Measurements from ENCODE around the gene CD248. TPM values are rescaled to one million over a fixed set of nuclear protein-coding genes. Genes with fewer than 3 reads are reported as not detected.

Gene CD248
- total and polyA plus RNA-seq, 2 experiments from 2014 or later = 2.4 to 3.8 TPM

- no peak overlapping the region for H3K4me3 ChIP-seq
- Mint-ChIP-seq H3K4me3 (no peak overlapping the region; the same call in 2 of the 3 replicates), H3K36me3 (ENCODE audit: low read depth) (no peaks in the 10 kb centered on the region; the same call in 2 of the 3 replicates)
These were observed 22.8 kb downstream of the CD248 start for GRCh38 chr11:66293777-66294625.

More at GRCh38 chr11:66293777-66294625, 22.8 kb downstream of the CD248 start:
- Mint-ChIP-seq H3K4me1 (peaks cover 31% of the 10 kb centered on the region), H3K27ac (no peak overlapping the region), H3K27me3 (ENCODE audit: insufficient read depth, low read depth, poor library complexity) (peaks cover 29% of the 10 kb centered on the region), H3K9me3 (peaks cover 2% of the 10 kb centered on the region; the same call in 1 of the 3 replicates)
- DNase-seq (ENCODE audit: low spot score) = no peak
- Histone ChIP-seq H3K4me2 (no peak overlapping the region), H3F3A (replicated peaks; ENCODE audit: low read depth) (peaks cover 18% of the 10 kb centered on the region; the same call in 1 of the 2 replicates), H3K27ac (ENCODE audit: low read depth) (no peak overlapping the region), H3K4me1 (ENCODE audit: insufficient read depth) (peaks cover 16% of the 10 kb centered on the region), H3K36me3 (ENCODE audit: insufficient read depth) (no peaks in the 10 kb centered on the region), H3K79me2 (replicated peaks; ENCODE audit: insufficient read depth) (no peaks in the 10 kb centered on the region), H2AFZ (no peak overlapping the region), H4K20me1 (replicated peaks; ENCODE audit: insufficient read depth) (no peaks in the 10 kb centered on the region), H3K27me3 (ENCODE audit: insufficient read depth) (peaks cover 30% of the 10 kb centered on the region), H3K9me2 (ENCODE audit: insufficient read depth) (no peaks in the 10 kb centered on the region)
- ATAC-seq = no peak
- TF ChIP-seq EZH2 (IDR thresholded peaks at IDR 0.05; ENCODE audit: low read depth, unreplicated experiment) (no peak), ETS1 (IDR thresholded peaks at IDR 0.05) (no peak), CREB1 (CRISPR knock-in tag; IDR thresholded peaks at IDR 0.05; ENCODE audit: low read depth) (no peak), STAT1 (IDR thresholded peaks at IDR 0.05; ENCODE audit: unreplicated experiment) (no peak), JUNB (IDR thresholded peaks at IDR 0.05; ENCODE audit: unreplicated experiment) (no peak), ZNF331 (CRISPR knock-in tag; IDR thresholded peaks at IDR 0.05; ENCODE audit: low read depth) (no peak), NANOG (IDR thresholded peaks at IDR 0.05; ENCODE audit: borderline replicate concordance) (no peak), ZNF114 (CRISPR knock-in tag; IDR thresholded peaks at IDR 0.05) (no peak), POLR2AphosphoS5 (IDR thresholded peaks at IDR 0.05; ENCODE audit: low read depth) (no peak), EZH2phosphoT487 (IDR thresholded peaks at IDR 0.05; ENCODE audit: unreplicated experiment) (no peak)
- TF ChIP-seq, protein P1, sequence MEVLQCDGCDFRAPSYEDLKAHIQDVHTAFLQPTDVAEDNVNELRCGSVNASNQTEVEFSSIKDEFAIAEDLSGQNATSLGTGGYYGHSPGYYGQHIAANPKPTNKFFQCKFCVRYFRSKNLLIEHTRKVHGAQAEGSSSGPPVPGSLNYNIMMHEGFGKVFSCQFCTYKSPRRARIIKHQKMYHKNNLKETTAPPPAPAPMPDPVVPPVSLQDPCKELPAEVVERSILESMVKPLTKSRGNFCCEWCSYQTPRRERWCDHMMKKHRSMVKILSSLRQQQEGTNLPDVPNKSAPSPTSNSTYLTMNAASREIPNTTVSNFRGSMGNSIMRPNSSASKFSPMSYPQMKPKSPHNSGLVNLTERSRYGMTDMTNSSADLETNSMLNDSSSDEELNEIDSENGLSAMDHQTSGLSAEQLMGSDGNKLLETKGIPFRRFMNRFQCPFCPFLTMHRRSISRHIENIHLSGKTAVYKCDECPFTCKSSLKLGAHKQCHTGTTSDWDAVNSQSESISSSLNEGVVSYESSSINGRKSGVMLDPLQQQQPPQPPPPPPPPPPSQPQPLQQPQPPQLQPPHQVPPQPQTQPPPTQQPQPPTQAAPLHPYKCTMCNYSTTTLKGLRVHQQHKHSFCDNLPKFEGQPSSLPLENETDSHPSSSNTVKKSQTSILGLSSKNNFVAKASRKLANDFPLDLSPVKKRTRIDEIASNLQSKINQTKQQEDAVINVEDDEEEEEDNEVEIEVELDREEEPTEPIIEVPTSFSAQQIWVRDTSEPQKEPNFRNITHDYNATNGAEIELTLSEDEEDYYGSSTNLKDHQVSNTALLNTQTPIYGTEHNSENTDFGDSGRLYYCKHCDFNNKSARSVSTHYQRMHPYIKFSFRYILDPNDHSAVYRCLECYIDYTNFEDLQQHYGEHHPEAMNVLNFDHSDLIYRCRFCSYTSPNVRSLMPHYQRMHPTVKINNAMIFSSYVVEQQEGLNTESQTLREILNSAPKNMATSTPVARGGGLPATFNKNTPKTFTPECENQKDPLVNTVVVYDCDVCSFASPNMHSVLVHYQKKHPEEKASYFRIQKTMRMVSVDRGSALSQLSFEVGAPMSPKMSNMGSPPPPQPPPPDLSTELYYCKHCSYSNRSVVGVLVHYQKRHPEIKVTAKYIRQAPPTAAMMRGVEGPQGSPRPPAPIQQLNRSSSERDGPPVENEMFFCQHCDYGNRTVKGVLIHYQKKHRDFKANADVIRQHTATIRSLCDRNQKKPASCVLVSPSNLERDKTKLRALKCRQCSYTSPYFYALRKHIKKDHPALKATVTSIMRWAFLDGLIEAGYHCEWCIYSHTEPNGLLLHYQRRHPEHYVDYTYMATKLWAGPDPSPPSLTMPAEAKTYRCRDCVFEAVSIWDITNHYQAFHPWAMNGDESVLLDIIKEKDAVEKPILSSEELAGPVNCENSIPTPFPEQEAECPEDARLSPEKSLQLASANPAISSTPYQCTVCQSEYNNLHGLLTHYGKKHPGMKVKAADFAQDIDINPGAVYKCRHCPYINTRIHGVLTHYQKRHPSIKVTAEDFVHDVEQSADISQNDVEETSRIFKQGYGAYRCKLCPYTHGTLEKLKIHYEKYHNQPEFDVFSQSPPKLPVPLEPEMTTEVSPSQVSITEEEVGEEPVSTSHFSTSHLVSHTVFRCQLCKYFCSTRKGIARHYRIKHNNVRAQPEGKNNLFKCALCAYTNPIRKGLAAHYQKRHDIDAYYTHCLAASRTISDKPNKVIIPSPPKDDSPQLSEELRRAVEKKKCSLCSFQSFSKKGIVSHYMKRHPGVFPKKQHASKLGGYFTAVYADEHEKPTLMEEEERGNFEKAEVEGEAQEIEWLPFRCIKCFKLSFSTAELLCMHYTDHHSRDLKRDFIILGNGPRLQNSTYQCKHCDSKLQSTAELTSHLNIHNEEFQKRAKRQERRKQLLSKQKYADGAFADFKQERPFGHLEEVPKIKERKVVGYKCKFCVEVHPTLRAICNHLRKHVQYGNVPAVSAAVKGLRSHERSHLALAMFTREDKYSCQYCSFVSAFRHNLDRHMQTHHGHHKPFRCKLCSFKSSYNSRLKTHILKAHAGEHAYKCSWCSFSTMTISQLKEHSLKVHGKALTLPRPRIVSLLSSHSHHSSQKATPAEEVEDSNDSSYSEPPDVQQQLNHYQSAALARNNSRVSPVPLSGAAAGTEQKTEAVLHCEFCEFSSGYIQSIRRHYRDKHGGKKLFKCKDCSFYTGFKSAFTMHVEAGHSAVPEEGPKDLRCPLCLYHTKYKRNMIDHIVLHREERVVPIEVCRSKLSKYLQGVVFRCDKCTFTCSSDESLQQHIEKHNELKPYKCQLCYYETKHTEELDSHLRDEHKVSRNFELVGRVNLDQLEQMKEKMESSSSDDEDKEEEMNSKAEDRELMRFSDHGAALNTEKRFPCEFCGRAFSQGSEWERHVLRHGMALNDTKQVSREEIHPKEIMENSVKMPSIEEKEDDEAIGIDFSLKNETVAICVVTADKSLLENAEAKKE (CRISPR knock-in tag; IDR thresholded peaks at IDR 0.05) = no peak
- TF ChIP-seq, protein P2, sequence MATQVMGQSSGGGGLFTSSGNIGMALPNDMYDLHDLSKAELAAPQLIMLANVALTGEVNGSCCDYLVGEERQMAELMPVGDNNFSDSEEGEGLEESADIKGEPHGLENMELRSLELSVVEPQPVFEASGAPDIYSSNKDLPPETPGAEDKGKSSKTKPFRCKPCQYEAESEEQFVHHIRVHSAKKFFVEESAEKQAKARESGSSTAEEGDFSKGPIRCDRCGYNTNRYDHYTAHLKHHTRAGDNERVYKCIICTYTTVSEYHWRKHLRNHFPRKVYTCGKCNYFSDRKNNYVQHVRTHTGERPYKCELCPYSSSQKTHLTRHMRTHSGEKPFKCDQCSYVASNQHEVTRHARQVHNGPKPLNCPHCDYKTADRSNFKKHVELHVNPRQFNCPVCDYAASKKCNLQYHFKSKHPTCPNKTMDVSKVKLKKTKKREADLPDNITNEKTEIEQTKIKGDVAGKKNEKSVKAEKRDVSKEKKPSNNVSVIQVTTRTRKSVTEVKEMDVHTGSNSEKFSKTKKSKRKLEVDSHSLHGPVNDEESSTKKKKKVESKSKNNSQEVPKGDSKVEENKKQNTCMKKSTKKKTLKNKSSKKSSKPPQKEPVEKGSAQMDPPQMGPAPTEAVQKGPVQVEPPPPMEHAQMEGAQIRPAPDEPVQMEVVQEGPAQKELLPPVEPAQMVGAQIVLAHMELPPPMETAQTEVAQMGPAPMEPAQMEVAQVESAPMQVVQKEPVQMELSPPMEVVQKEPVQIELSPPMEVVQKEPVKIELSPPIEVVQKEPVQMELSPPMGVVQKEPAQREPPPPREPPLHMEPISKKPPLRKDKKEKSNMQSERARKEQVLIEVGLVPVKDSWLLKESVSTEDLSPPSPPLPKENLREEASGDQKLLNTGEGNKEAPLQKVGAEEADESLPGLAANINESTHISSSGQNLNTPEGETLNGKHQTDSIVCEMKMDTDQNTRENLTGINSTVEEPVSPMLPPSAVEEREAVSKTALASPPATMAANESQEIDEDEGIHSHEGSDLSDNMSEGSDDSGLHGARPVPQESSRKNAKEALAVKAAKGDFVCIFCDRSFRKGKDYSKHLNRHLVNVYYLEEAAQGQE (IDR thresholded peaks at IDR 0.05; ENCODE audit: unreplicated experiment) = no peak
- TF ChIP-seq, protein P3, sequence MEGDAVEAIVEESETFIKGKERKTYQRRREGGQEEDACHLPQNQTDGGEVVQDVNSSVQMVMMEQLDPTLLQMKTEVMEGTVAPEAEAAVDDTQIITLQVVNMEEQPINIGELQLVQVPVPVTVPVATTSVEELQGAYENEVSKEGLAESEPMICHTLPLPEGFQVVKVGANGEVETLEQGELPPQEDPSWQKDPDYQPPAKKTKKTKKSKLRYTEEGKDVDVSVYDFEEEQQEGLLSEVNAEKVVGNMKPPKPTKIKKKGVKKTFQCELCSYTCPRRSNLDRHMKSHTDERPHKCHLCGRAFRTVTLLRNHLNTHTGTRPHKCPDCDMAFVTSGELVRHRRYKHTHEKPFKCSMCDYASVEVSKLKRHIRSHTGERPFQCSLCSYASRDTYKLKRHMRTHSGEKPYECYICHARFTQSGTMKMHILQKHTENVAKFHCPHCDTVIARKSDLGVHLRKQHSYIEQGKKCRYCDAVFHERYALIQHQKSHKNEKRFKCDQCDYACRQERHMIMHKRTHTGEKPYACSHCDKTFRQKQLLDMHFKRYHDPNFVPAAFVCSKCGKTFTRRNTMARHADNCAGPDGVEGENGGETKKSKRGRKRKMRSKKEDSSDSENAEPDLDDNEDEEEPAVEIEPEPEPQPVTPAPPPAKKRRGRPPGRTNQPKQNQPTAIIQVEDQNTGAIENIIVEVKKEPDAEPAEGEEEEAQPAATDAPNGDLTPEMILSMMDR (conservative IDR thresholded peaks at IDR 0.05; ENCODE audit: low read depth in 2 of 2) = no peak
